ENCODE results near the gene SGF29. TPM values are rescaled to one million over a fixed set of nuclear protein-coding genes. Genes with fewer than 3 reads are reported as not detected.
"Not testable (repeated sequence)": the region's sequence is repeated elsewhere in the genome, so short reads cannot be mapped to it uniquely, and the experiment has no call there.

The SGF29 gene
- polyA plus RNA-seq, 2 of the 4 experiments (the other 2 are of a cell fraction): 3.3 to 19.3 TPM

DNA sequence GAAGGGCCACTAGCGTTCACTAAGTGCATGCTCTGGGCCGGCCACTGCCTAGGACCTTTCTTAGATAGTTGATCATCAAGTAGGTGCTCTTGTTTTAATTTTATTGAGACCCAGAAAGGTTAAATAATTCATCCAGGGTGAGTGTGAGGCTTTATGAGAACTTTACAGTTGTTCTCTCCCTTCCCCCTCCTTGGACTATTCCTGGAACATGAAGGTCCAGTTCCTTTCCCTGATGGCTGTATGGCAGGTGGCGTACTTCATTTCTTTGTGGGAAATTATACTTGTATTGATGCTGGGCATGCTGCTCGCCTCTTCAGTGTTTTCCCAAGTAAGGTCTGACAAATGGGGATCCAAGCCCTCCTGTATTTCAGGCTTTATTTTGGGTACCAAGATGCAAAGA, 8.5 kb downstream of the SGF29 start:
- Histone ChIP-seq H3K27ac (no peak overlapping the region), H3K9me3 (peaks cover 7% of the 10 kb centered on the region; the same call in 2 of the 3 replicates), H3K4me1 (0 out of 3 replicates have a peak, but pooled peaks cover 3% of the 10 kb centered on the region), H3K4me2 (no peak overlapping the region), H3K4me3 (no peak overlapping the region)
- TF ChIP-seq, protein P1, sequence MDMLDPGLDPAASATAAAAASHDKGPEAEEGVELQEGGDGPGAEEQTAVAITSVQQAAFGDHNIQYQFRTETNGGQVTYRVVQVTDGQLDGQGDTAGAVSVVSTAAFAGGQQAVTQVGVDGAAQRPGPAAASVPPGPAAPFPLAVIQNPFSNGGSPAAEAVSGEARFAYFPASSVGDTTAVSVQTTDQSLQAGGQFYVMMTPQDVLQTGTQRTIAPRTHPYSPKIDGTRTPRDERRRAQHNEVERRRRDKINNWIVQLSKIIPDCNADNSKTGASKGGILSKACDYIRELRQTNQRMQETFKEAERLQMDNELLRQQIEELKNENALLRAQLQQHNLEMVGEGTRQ (IDR thresholded peaks at IDR 0.05): no peak
- TF ChIP-seq ZFP36 (IDR thresholded peaks at IDR 0.05; ENCODE audit: borderline replicate concordance, partially characterized antibody) (no peak), RAD21 (conservative IDR thresholded peaks at IDR 0.05 in 1 of 2, IDR thresholded peaks at IDR 0.05 in 1 of 2) (no peak), HOXA7 (CRISPR knock-in tag; IDR thresholded peaks at IDR 0.05) (no peak), MAZ (IDR thresholded peaks at IDR 0.05; ENCODE audit: borderline replicate concordance, low read depth, low read length) (no peak), NPAS2 (CRISPR knock-in tag; IDR thresholded peaks at IDR 0.05; ENCODE audit: borderline replicate concordance) (no peak), ZNF302 (CRISPR knock-in tag; IDR thresholded peaks at IDR 0.05) (no peak), ZC3H11A (IDR thresholded peaks at IDR 0.05) (no peak), POLR2A (IDR thresholded peaks at IDR 0.05; ENCODE audit: low read length) (no peak)
- TF ChIP-seq, protein P2, sequence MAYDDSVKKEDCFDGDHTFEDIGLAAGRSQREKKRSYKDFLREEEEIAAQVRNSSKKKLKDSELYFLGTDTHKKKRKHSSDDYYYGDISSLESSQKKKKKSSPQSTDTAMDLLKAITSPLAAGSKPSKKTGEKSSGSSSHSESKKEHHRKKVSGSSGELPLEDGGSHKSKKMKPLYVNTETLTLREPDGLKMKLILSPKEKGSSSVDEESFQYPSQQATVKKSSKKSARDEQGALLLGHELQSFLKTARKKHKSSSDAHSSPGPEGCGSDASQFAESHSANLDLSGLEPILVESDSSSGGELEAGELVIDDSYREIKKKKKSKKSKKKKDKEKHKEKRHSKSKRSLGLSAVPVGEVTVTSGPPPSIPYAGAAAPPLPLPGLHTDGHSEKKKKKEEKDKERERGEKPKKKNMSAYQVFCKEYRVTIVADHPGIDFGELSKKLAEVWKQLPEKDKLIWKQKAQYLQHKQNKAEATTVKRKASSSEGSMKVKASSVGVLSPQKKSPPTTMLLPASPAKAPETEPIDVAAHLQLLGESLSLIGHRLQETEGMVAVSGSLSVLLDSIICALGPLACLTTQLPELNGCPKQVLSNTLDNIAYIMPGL (CRISPR knock-in tag; IDR thresholded peaks at IDR 0.05; ENCODE audit: borderline replicate concordance): no peak
- no peak for DNase-seq (ENCODE audit: low read depth in 1 of 2, low spot score in 1 of 2)
- ChIA-PET CTCF (no interaction called here), POLR2A (interaction anchor here (1.2 kb wide), 1 partner anchor 8 kb away, joined by 6 read pairs; the partner anchor contains the start of gene SGF29)
- no peak for FAIRE-seq
- 94% methylated on average over 4 of the region's 4 CpGs for WGBS (ENCODE audit: missing lambda C conversion rate)
- ATAC-seq: no peak

DNA sequence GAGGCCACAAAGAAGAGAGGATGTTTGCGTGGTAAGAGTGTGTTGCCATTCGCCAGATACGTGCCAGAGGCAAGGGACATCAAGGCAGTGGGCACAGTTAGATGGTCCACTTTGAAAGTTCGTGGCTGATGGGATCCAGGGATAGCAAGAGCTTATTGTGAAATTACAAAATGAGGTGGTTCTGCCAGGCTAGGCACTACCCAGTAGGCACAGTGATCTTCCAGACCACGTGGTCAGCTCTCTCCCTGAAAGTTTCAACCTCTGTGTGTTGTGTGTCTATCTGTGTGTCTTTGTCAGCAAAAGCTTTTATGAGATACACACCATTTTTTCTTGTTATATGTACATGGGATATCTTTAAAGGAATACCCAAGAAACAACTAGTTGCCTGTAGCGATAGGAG, 9.5 kb downstream of the SGF29 start:
- 88% methylated on average over 6 of the region's 6 CpGs for WGBS (ENCODE audit: missing lambda C conversion rate)
- Histone ChIP-seq H3K4me2 (no peak overlapping the region), H3K27ac (no peak overlapping the region), H3K4me1 (0 out of 3 replicates have a peak, but pooled peaks cover 3% of the 10 kb centered on the region), H3K4me3 (no peak overlapping the region), H3K9me3 (peaks cover 15% of the 10 kb centered on the region; the same call in 2 of the 3 replicates)
- DNase-seq (ENCODE audit: low read depth in 1 of 2, low spot score in 1 of 2): no peak
- FAIRE-seq: no peak
- no peak for ATAC-seq
- POLR2A ChIA-PET: interaction anchor here (1.2 kb wide), 1 partner anchor 9 kb away, joined by 6 read pairs; the partner anchor contains the start of gene SGF29
- TF ChIP-seq ZFP36 (IDR thresholded peaks at IDR 0.05; ENCODE audit: borderline replicate concordance, partially characterized antibody): no peak
- CTCF ChIA-PET: interaction anchor here (0.7 kb wide), 1 partner anchor 13 kb away, joined by 3 read pairs; no protein-coding TSS in a partner anchor

DNA sequence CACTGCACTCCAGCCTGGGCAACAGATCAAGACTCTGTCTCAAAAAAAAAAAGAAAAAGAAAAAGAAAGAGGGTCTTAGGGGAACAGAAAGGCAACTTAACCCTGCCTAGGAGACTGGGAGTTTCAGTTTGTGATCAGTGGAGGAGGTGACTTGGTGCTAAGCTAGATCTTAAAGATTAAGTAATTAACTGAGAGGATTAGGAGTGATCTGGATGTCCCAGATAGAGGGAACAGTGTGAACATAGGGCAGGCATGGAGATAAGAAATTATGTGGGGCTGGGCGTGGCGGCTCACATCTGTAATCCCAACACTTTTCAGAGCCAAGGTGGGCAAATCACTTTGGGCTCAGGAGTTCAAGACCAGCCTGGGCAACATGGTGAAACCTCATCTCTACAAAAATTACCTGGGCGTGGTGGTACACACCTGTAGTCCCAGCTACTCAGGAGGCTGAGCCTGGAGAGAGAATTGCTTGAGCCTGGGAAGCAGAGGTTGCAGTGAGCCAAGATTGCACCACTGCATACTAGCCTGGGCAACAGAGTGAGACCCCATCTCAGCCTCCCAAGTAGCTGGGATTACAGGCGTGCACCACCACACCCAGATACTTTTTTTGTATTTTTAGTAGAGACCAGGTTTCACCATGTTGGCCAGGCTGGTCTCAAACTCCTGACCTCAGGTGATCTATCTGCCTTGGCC, 12.7 kb downstream of the SGF29 start:
- 91% methylated on average over 4 of the region's 4 CpGs for WGBS (ENCODE audit: missing lambda C conversion rate)

DNA sequence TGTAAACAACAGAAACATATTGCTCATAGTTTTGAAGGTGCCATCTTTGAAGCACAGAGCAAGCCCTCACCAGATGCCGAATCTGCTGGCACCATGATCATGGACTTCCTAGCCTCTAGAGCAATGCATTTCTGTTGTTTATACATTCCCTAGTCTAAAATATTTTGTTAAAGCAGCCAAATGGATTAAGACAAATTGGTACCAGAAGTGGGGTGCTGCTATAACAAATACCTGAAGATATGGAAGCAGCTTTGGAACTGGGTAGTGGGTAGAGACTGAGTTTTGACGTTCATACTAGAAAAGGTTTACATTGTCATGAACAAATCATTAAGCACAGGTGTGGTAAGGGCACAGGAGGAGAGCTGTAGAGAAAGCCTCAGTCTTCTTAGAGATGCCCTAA, 13.6 kb downstream of the SGF29 start:
- CTCF ChIA-PET: interaction anchor here (0.6 kb wide), 1 partner anchor 30 kb away, joined by 5 read pairs; the partner anchor contains the start of gene SULT1A2
- WGBS (ENCODE audit: missing lambda C conversion rate): 89% methylated on average over 2 of the region's 2 CpGs
- DNase-seq (ENCODE audit: low read depth in 1 of 2, low spot score in 1 of 2): no peak
- no peak overlapping the region for H3K4me2 ChIP-seq
- TF ChIP-seq CHD2 (IDR thresholded peaks at IDR 0.05; ENCODE audit: low read length, partially characterized antibody): no peak
- TF ChIP-seq CHD4 (IDR thresholded peaks at IDR 0.05; ENCODE audit: borderline replicate concordance): no peak
- TF ChIP-seq GATA3 (IDR thresholded peaks at IDR 0.05; ENCODE audit: borderline replicate concordance): no peak
- no peaks in the 10 kb centered on the region for H3K4me1 ChIP-seq
- H3K4me3 ChIP-seq: no peak overlapping the region
- POLR2A ChIA-PET: no interaction called here
- no peak for FAIRE-seq
- no peak overlapping the region for H3K27ac ChIP-seq
- peaks cover 15% of the 10 kb centered on the region; the same call in 2 of the 3 replicates for H3K9me3 ChIP-seq
- no peak for ATAC-seq

More for the DNA sequence above, 12.7 kb downstream of the SGF29 start:
- H3K4me1 ChIP-seq; H3K4me3 ChIP-seq; FAIRE-seq; H3K27ac ChIP-seq; ATAC-seq; DNase-seq (ENCODE audit: low read depth in 1 of 2, low spot score in 1 of 2); POLR2A ChIA-PET; H3K4me2 ChIP-seq: not testable (repeated sequence)
- peaks cover 15% of the 10 kb centered on the region; the same call in 2 of the 3 replicates for H3K9me3 ChIP-seq
- CTCF ChIA-PET: interaction anchor here (0.7 kb wide), 1 partner anchor 434 kb away, joined by 3 read pairs; no protein-coding TSS in a partner anchor

All from A549 (cell line).